NCI-H1417 treated with DMSO at 0.1 percent for 48 hours (cell line): Measurements from ENCODE around the gene UBE2Z.
"Not testable (repeated sequence)": the region's sequence is repeated elsewhere in the genome, so short reads cannot be mapped to it uniquely, and the experiment has no call there.

ENCODE experiments used
- DNase-seq: peaks from one replicate; lab custom pipeline; 2025; lab: John Stamatoyannopoulos, UW

The UBE2Z gene

GRCh38 chr17:48908047-48908843 lies at the start of gene UBE2Z:
Gene UBE2Z (plus strand): TSS chr17:48908407. CDS start chr17:48908504, 97 bp downstream.
- DNase-seq = peak; percentile 66

- no peak for DNase-seq
These were observed 48.2 kb upstream of the UBE2Z start for GRCh38 chr17:48860034-48860433.

GRCh38 chr17:48860456-48860855 lies 47.8 kb upstream of the UBE2Z start:
- no peak for DNase-seq

GRCh38 chr17:48868916-48869500 lies 39.2 kb upstream of the UBE2Z start:
- no peak for DNase-seq

GRCh38 chr17:48869821-48870318 lies 38.3 kb upstream of the UBE2Z start:
- no peak for DNase-seq

GRCh38 chr17:48871035-48871550 lies 37.1 kb upstream of the UBE2Z start:
- DNase-seq = no peak

- no peak for DNase-seq
These were observed 36.5 kb upstream of the UBE2Z start for GRCh38 chr17:48871551-48872351.

GRCh38 chr17:48872409-48872808 lies 35.8 kb upstream of the UBE2Z start:
- not testable (repeated sequence) for DNase-seq

GRCh38 chr17:48873209-48873608 lies 35.0 kb upstream of the UBE2Z start:
- no peak for DNase-seq

GRCh38 chr17:48873696-48874443 lies 34.3 kb upstream of the UBE2Z start:
- DNase-seq = no peak

- peak; percentile 5 for DNase-seq
These were observed 29.0 kb upstream of the UBE2Z start for GRCh38 chr17:48878920-48879898.

GRCh38 chr17:48882272-48882671 lies 25.9 kb upstream of the UBE2Z start:
- no peak for DNase-seq

- DNase-seq = no peak
These were observed 25.0 kb upstream of the UBE2Z start for GRCh38 chr17:48883171-48883570.

GRCh38 chr17:48890086-48890485 lies 18.1 kb upstream of the UBE2Z start:
- DNase-seq = no peak

- no peak for DNase-seq
These were observed 15.1 kb upstream of the UBE2Z start for GRCh38 chr17:48892940-48893645.

- DNase-seq = no peak
These were observed 14.3 kb upstream of the UBE2Z start for GRCh38 chr17:48893646-48894508.

GRCh38 chr17:48894886-48895285 lies 13.3 kb upstream of the UBE2Z start:
- no peak for DNase-seq

- no peak for DNase-seq
These were observed 7.0 kb upstream of the UBE2Z start for GRCh38 chr17:48901241-48901640.

GRCh38 chr17:48903401-48903800 lies 4.8 kb upstream of the UBE2Z start:
- no peak for DNase-seq
